Inflammatory macrophage treated with lipopolysaccharide for 1 hour (primary cell): ENCODE results near the gene CITED2.

ENCODE experiments used
- DNase-seq, 2 donors: peaks; one replicate each; pipeline ENCODE4 v3.0.0-alpha.2; 2020 to 2022

Gene CITED2

DNA sequence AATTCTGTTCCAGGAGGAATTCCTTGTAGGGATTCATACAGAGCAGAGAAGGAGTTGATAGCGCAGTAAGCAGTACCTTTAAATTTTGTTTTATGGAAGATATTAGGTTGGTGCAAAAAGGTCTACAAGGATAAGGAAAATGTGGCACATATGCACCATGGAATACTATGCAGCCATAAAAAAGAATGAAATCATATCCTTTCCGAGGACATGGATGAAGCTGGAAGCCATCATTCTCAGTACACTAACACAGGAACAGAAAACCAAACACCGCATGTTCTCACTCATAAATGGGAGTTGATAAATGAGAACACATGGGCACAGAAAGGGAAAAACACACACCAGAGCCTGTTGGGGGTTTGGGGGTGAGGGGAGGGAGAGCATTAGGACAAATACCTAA, 45.2 kb downstream of the CITED2 start:
- no peak for DNase-seq

DNA sequence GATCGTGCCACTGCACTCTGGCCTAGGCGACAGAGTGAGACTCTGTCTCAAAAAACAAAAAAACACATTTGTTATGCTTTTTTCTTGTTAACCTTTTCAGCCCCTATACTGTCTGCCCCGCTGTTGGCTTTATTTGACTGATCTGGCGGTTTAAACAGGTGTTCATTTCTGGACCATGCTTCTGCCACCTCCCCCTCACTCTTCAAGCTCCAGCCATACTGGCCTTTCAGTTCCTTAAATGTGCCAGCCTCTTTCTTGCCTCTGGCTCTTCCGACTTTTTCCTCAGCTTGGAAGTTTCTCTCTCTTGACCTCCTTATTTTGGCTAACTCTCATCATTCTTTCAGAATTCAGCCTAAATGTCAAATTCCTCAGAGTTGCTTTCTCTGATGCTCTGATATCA, 47.4 kb downstream of the CITED2 start:
- no peak for DNase-seq

DNA sequence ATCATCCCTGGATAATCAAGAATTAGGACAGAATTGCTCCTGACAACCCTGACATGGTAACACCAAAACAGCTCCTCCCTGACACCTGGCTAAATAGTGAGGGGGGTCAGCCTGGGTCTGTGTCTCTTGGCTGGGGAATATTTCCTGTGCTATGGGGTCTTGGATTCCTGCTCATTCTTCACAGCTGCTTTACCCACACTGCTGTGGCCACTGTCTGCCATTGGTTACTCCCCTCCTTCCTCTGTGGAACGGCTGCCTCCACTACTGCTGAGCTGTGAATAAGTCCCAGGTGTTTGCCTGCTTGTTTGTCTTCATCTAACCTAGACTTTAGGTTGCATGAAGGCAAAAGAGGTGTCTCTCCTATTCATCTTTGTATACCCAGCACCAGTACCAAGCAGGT, 48.8 kb downstream of the CITED2 start:
- DNase-seq = no peak

DNA sequence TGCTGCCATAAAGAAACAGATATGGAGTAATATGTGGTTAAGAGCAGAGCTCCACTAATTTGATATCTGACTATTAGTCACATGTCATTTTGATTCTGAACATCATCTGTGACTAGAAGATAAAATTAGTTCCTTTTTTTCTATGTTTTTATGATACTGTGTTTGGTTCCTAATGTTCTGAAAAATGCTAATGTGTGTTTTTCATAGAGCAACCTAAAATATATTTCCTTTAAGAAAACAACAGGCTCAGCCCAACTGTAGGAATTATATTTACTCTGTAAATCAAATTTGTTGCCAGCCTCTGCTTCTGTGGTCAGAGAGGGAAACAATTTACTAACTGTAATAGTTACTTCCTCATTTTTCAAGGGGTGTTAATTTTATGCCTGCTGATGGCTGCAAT, 49.3 kb downstream of the CITED2 start:
- DNase-seq = peak; percentile 57 to 66

DNA sequence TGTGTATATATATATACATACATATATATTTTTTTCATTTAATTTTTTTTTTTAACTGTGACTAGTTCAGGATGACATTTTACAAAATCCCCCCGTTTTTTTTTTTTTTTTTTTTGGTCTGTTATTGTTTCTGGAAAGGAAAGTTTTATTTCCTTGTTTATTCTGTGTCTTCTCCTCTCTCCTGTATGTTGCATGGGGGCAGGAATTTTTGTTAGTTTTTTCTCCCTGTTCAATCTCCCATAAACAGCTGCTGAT, 50.2 kb downstream of the CITED2 start:
- DNase-seq = no peak

DNA sequence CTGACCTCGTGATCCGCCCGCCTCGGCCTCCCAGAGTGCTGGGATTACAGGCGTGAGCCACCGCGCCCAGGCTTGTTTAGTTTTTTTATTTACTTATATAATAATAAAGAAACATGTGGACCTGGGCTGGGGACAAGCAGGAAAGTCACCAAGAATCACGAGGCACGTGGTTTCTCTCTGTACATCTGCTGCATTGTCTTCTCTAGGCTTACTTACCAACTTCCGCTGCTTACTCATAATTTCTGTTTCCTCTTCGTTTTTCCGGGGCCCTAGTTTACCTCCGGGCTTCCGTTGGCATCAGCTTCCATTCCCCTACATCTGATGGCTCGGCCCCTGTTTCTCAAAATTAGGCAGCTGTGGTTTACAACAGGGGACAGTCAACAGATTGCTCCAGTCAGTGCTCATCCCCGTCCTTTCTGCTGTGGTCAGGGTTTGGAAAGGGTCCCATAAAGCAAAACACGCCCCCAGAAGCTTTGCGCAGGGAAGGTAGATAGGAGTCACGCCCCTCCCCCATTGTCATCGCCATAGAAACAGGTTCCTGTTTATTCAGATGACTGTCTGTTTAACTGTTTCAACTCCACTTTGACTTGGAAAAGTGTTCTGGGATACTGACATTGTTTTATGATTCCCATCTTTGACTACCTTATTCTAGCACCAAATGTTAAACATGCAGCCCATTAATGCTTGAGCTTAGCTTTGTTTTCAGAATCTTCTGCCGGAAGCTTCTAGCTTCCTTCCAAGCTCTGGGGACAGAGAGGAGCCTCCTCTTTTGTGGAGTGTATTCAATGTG, 50.7 kb downstream of the CITED2 start:
- peak; percentile 67 to 73 for DNase-seq
